NCI-H1417 treated with DMSO at 0.1 percent for 48 hours (cell line): ENCODE measurements around the gene TBCCD1.

Experiments
- DNase-seq: peaks from one replicate; lab custom pipeline; 2025; lab: John Stamatoyannopoulos, UW

Gene TBCCD1, protein sequence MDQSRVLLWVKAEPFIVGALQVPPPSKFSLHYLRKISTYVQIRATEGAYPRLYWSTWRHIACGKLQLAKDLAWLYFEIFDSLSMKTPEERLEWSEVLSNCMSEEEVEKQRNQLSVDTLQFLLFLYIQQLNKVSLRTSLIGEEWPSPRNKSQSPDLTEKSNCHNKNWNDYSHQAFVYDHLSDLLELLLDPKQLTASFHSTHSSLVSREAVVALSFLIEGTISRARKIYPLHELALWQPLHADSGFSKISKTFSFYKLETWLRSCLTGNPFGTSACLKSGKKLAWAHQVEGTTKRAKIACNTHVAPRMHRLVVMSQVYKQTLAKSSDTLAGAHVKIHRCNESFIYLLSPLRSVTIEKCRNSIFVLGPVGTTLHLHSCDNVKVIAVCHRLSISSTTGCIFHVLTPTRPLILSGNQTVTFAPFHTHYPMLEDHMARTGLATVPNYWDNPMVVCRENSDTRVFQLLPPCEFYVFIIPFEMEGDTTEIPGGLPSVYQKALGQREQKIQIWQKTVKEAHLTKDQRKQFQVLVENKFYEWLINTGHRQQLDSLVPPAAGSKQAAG

DNA sequence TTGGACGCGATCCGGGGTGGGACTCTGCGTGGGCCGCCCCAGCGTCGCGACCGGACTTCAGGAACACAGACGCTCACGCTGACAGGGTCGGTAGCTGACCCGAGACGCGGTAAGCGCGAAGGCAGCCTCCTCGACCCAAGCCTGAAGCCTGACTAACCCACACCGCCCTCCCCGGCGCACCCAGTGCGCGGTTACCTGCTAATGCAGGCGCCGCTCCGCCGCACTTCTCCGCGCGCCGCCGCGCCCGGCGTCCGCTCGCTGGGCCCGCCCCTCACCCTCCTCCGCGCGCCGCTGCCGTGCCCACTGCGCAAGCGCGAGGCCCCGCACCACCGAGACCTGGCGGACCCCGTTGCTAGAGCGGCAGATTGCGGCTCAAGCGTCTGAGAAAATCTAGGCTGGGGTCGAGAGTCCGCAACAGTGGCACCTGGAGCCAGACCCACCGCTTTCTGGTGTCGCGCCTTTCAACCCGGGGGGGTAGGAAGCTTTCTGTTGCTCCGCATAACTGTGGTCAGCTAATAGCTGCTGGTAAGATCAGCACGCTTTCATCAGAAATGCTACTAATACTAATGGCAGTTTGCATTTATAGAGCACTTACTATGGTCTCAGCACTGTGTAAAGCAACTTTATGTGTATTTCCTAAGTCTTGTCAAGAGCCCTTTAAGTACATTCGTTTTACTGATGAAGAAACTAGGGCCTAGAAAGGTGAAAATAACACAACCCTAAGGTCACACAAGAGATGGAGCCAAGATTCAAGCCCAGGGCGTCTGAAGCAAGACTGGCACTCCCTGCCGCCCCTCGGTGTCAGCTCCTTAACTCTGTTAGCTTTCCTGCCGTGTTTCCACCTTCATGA is at the start of gene TBCCD1:
Gene TBCCD1, minus strand, starts transcription at position 268 of the 850 bp plus-strand sequence. CDS start 3,010 bp downstream, outside the sequence.
- DNase-seq, result peak; percentile 75

DNA sequence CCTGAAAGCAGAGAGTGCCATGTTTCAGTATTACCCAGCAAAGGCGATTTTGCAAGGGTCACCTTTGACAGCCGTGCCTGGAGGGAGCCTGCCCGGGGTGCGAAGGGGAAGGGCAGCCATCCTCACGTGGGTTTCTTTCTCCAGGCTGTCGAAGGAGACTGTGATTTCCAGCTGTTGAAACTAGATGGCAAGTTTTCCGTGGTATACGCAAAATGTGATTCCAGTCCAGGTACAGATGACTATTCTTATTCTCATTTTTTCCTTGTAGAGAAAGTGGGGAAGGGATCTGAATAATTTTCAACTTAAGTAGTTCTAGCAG is 49.1 kb upstream of the TBCCD1 start:
- DNase-seq, result no peak

DNA sequence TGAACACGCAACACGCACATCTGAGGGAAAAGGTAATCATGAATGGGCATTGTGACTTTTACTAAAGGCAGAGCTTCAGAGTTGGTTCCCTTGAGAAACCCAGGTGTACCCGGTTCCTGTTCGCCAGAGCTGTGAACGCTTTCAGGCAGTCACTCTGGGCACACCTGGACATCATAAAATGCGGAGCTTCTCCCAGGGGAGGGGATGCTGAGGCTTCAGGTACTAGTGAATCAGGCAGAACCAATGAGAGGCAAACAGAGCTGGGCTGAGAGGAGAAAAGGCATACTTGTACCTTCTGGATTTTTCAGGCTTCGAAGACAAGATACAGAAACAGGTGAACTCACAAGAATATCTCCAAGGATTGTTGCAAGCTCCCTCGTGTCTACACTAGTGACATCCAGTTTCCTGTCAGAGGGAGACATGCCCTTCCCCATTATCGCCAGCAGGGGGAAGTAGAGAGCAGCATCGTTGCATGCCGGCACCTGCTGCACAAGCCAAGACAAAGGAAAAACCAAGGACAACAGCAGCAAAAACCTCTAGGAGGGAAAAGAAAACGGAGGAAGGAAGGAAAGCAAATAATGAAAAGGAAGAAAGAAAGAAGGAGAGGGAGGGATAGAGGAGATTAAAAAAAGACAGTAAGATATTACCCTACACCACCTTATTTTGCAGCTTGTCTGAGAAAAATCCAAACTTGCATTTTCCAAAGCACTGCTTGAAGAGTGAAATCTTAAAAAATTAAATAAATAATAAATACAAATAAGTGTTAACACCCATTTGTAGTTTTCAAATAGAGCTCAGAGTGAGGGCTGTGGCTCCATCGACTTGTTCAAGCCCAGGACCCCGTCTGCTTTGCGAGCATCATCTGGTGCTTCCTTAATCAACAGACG is 47.7 kb upstream of the TBCCD1 start:
- DNase-seq, result peak; percentile 57

DNA sequence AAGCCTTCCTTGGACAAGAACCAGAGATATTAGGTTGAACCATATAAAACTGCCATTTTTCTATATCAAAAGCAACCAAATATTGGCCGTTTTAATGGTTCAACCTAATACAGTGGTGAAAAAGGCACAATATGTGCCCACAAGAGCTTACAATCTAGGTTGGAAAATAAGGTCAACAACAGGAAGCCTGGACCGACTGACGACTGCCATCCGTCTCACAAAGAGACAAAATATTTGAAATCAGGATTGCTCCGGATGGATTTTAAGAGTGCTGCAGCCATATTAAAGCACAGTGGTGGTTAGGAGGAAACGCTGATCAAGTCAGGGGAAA is 47.1 kb upstream of the TBCCD1 start:
- no peak for DNase-seq

DNA sequence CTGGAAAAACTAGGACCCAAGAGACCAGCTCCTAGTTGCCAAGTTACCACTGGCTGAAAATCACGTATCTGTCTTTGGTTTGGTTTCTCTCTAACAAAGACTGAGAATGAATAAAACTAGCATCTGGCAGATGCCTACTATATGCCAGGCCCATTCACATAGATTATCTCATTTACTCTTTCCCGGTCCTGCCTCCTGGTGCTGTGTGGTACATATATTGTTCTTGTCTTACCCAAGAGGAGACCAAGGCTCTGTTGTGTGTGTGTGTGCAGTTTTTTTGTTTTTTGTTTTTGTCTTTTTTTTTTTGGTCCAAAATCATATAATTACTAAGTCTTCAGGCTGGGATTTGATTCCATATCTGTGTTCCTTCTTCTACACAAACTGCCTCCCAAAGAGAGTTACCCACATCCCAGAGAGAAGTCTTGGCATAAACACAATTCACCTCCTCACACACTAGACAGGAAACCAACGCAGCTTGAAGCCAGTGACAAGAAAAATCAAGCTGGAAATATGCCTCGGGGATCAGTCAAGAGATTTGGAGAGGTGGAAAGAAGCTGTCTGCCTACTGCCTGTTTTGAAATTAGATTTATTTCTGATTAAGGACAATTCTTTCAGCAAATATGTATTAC is 46.6 kb upstream of the TBCCD1 start:
- DNase-seq, result no peak

DNA sequence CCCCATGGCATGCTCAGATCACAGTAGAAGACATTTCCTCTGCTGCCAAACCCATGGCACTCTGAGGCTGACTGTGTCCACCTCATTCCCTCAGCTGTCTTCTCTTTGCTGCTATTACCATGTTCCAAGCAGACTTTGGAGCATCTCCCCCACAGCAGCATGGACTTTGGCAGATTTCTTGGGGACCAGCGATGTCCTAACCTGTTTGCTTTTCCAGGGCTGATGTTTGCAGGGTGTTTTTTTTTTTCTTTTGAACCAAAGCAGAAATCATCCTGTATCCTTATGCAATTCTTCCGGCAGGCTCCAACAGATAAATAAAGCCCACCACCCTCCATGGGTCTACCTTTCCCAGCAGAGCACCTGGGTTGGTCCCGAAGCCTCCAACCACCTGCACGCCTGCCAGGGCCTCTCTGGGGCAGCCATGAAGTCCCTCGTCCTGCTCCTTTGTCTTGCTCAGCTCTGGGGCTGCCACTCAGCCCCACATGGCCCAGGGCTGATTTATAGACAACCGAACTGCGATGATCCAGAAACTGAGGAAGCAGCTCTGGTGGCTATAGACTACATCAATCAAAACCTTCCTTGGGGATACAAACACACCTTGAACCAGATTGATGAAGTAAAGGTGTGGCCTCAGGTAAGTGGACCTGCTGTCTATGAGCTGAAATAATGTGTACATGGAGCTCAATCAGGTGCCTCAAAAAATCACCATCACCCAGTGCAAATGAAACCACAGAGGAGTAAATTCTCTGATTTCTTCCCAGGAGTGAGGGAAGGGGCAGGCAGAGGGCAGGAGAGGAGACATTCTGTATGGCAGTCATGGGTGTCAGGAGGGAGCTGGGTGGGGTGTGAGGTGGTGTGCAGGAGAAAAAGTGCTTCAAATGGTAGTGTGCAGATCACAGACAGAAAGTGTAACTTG is 45.8 kb upstream of the TBCCD1 start, which contains the start of gene AHSG:
Gene AHSG, plus strand, starts transcription at position 340 of the 916 bp plus-strand sequence. Its CDS starts 82 bp downstream, at position 422.
- DNase-seq, result no peak

DNA sequence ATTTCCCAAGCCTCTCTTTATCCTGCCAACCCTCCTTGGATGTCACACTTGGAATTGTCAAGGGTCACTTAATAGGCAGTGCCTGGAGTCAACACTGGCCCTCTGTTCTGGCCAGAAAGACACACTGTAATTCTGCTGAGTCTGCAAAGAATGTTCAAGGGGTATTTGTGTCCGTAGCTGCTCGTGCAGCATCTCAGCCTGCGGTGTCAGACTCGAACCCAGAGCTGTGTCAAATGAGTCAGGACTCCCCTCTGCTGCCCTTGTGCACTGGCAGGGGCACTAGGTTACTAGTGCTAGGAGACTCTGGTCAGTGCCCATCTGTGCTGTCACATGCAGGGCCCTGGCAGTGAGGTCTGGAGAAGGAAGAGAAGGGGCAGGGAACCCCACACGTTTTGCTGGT is 44.9 kb upstream of the TBCCD1 start:
- no peak for DNase-seq

DNA sequence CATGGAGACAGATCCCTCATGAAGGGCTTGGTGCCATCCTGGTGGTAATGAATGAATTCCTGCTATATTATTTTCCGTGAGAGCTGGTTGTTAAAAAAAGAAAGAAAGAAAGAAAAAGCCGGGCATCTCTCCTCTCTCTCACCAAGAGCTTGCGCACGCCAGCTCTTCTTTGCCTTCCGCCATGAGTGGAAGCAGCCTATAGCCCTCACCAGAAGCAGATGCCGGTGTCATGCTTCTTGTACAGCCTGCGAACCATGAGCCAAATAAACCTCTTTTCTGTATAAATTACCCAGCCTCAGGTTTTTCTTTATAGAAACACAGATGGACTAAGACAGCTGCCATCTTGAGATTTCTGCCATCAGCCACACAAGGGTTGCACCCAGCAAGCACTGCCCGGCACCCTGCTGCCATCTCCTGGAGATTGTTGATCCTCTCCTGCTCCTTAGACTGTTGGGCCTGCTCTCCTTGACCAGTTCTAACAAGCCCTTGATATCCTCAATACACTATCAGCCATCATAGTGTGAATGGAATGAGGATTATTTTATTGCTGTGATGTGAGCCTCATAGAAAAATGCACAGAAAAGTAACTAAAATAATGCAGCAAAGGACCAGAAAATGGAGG is 42.2 kb upstream of the TBCCD1 start:
- DNase-seq, result no peak

DNA sequence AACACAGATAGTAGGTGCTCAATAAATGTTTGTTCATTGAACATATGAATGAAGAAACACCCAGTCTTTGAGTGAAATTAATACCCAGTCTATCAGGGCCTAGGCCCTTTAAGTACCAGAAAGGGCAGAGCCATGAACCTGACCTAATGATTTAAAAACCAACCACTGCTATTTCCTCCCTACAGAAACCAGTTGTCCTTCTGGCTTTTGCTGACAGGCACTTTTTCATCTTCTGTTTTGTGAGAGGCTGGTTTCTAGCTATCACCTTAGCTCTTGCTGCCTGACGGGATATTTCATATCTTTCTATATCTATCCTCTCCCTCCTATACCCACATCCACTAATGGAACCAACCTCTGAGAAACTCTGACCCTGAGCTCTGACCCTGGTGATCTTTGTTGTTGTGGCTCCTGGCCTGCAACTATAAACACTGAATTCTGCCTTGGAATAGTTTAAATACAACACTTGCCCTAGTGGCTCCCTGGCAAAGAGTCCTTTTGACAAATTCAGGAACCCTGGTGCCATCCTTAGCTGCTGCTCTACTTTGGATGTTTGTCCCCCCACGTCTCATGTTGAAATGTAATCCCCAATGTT is 41.6 kb upstream of the TBCCD1 start:
- no peak for DNase-seq

DNA sequence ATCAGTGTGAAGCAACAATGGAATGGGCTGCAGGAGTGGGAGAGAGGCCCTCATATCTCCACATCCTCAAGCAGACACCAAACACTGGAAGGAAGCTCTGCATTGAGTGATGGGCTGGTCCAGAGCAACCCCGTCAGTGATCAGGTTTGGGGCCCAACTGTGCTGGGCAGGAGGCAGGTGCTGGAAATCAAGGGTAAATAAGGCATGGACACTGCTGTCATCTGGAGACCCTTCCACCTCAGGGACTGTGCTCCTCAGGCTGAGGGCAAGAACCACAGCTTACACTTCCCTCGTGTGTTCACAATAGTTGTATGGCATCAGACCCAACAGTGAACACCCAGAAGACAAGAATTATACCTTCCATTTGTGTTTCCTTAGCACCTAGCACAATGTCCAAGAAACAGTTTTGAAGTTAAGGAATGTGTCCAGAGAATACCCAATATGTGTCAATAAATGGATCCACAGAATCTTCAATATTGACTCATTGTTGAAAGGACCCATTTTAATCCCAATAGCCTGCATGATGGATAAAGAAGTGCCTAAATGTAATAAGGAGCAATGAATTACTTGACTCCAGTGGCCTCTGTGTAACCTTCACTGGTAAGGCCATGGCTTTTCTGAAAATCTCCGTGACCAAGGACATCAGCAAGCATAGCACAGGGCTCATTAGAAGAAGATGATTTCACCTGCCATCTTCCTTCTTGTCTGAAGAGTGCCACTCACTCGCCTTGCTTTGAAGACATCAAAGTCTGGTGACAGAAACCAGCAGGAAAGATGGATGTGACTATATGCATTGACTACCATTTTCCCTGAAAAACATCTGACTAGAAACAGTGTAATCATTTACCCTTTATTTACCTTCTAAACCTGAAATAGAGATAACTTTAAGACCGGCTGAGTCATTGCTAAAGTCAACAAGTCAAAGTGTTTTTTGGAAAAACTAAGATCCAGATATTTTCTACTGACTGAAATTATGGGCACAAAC is 38.7 kb upstream of the TBCCD1 start:
- no peak for DNase-seq

DNA sequence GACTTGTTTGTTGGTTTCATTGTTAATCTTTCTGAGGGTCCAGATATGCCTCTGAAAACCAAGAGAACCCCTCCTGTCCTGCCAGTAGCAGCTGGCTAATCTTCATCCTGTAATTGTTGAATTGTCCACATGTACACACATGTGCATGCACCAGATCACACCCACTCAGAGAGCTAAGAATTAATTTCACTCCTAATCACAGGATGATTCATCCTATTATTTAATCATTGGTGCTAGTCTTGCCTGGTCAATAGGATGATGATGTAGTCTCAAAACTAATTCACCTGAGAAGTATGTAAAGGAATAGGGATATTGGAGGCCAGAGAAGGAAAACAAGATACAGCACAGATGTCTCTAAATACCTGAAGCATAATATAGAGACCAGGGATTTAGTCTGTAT is 37.9 kb upstream of the TBCCD1 start:
- no peak for DNase-seq

DNA sequence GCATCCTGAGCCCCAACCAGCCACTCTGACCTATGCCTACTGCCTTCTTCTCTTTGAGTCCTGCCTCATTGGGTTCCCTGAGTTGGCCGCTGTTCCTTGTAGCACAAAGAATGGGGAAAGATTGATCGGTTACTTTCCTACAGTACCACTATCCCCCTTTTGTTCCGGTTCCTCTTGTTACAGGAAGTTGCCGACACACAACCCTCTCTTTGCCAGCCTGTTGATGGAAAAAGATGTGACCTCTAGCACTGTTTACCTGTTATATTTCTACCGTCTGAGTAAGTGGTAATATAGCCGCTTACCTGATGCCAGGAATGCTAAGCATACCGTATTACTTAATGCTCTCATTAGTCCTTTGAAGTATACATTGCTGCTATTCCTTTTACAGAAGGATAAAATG is 36.0 kb upstream of the TBCCD1 start:
- no peak for DNase-seq

DNA sequence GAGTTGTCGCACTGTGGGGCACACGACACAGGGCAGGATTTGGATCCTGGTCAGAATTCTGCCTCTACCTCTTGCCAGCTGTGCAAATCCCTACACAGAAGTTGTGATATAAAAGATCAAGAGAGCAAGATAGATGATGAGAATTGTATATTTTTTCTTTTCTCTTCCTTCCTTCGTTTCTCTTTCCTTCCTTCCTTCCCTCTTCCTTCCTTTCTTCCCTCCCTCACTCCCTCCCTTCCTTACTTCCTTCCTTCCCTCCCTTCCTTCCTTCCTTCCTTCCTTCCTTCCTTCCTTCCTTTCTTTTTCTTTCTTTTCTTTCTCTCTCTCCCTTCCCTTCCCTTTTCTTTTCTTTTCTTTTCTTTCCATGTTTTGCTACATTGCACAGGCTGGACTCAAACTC is 33.8 kb upstream of the TBCCD1 start:
- DNase-seq, result no peak

DNA sequence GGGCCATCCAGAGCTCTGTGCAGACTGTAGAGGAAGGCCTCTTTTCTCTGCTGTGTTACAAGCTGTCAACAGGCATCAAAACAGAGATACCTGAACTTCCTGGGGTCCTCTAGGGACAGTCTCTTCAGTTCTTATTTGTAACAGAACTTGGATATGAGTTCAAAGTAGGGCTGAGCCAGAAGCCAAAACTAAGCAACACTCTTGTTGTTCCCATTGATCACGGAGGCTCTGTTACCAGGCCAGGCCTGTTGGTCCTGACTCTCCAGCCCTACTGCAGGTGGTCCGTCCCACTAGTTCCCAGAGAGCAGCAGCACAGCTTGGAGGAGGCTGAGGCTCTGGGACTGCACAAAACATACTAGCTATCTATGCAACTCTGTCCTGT is 32.6 kb upstream of the TBCCD1 start:
- no peak for DNase-seq

DNA sequence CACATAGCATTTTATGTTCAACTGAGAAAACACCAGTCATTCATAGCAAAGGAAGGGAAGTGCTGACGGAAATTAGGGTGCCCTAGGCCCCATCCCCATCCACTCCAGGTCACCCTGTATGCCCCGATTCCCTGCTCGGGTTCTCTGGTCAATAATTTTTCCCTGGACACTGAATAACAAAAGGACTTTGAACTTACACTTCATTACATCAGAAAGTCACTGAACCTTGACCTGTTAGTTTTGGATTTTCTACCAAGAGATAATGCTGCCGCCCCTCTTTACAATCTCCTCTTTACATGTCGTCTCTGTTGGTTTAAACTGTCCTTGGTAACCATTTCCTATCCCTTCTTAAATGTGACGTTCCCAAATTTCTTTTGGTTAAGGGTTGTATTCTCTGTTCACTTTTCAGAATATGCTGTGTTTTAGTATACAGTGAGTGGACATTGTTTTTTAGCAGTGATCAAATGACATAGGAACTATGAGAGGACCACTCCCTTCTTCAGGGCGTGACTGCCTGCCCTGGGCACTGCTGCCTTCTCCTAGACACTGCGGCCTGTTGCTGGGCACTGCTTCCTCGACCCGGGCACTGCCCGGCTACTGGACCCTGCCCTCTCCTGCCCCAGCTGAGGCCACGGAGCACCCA is 32.1 kb upstream of the TBCCD1 start:
- no peak for DNase-seq

DNA sequence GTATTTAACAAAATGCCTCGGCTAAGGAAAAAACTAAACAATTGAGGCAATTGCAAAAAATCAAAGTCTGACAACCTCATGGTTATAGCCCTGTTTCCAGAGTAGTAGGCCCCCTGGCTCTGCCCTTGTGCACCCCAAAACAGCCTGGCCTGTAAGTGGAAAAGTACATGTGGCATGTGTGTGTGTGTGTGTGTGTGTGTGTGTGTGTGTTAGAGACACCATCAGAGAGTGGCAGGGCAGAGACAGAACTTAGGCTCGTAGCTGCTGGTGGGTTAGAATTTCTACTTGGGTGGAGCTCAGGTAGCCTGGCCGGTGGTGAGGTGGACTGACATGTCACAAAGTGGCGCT is 31.6 kb upstream of the TBCCD1 start:
- DNase-seq, result no peak

DNA sequence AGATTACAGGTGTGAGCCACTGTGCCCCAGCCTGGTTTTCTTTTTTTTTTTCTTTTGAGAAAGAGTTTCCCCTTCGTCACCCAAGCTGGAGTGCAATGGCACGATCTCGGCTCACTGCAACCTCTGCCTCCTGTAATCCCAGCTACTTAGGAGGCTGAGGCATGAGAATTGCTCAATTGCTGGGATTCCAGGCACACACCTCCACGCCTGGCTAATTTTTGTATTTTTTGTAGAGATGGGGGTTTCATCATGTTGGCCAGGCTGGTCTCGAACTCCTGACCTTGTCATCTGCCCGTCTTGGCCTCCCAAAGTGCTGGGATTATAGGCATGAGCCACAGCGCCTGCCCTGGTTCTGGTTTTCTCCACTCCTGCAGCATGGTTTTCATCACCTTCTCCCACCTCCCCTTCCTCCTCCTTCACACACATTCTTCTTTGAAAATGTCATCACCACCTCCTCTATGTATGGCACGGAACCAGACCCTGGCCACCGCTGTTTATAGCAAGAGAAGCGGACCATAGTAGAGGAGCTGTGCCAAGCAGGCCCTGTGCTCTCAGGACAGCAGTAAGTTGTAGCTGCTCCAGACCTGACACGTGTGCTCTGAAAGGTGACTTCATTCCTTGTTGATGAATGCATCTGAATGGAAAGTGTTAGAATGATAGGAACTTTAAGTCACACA is 31.1 kb upstream of the TBCCD1 start:
- DNase-seq, result no peak
